GM12872 (cell line): ENCODE results near the gene PKD2.

Experiments used
- CTCF ChIP-seq: IDR thresholded peaks from 3 replicates; pipeline ENCODE4 v1.5.1; 2011; ENCODE audit warnings: low read depth, mild to moderate bottlenecking, low read length, moderate library complexity; ENCODE audit not compliant: insufficient read depth

The PKD2 gene

GRCh38 chr4:87995435-87995834 lies 12.0 kb upstream of the PKD2 start:
- no peak for TF ChIP-seq CTCF

- no peak for TF ChIP-seq CTCF
These were observed 5.6 kb upstream of the PKD2 start for GRCh38 chr4:88001871-88002270.

- TF ChIP-seq CTCF: no peak
These were observed 4.6 kb upstream of the PKD2 start for GRCh38 chr4:88002786-88003185.

GRCh38 chr4:88003261-88003660 lies 4.2 kb upstream of the PKD2 start:
- no peak for TF ChIP-seq CTCF

- no peak for TF ChIP-seq CTCF
These were observed 2.4 kb upstream of the PKD2 start for GRCh38 chr4:88005076-88005475.

GRCh38 chr4:88005946-88006345 lies 1.5 kb upstream of the PKD2 start:
- TF ChIP-seq CTCF: no peak

- TF ChIP-seq CTCF: no peak
These were observed 505 bp upstream of the PKD2 start for GRCh38 chr4:88006956-88007303.

- no peak for TF ChIP-seq CTCF
These were observed 797 bp downstream of the PKD2 start for GRCh38 chr4:88008122-88008742.
